Left renal pelvis (tissue), 4 donors: ENCODE data around the gene VPS13C. TPM values are rescaled to one million over a fixed set of nuclear protein-coding genes. Genes with fewer than 3 reads are reported as not detected.
A peak's percentile ranks its signal among the peaks of the same experiment; 100 is the strongest.

Experiments
- DNase-seq, 4 donors: peaks; one replicate each; pipeline ENCODE4 v3.0.0-alpha.2; 2013; ENCODE audit warnings: low read depth in 4 of 4, low spot score in 3 of 4
- polyA plus RNA-seq, 4 donors: library from polyadenylated mRNA; unstranded; fragments of 120-200 nt; gene quantifications; one replicate each; pipeline ENCODE4 v1.2.1, GENCODE V29; 2013; ENCODE audit not compliant: insufficient read length in 4 of 4

VPS13C gene
- polyA plus RNA-seq, 4 donors = 30.9 to 53.3 (median 42.4) TPM

DNA sequence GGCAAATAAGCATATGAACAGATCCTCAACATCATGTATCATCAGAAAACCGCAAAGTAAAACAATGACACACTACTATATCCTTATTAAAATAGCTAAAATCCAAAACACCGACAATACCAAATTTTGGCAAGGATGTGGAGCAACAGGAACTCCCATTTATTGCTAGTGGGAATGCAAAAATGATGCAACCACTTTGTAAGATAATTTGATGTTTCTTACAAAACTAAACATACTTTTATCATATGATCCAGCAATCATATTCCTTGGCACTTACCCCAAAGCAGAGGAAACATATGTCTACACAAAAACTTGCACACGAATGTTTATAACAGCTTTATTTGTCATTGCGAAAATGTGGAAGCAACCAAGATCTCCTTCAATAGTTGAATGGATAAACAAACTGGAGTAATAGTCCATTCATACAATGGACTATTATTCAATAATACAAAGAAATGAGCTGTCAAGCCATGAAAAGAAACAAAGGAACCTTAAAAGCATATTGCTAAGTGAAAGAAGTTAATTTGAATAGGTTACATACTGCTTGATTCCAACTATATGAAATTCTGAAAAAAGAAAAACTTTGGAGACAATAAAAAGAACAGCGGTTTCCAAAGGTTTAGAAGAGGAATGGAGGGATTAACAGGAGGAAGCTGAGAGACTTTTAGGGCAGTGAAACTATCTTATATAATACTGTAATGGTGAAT is 172.0 kb downstream of the VPS13C start:
- DNase-seq = no peak

DNA sequence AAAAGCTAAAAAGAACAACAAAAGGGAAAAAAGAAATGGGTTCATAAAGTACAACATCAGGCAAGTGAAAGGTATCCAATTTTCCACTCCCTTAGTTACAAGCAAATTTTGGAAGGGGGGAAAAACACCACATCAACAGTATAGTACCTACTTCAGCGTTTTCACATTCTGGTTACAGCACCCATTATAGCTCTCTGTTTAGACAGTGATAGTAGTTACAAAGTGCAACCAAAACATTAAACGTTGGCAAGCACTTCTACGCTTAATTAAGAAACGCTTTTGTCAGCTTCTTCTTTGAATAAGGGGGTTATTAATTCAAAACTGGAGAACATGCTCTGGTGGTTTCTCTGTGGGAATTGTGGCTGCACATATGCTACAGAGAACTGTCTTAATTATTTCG is 180.2 kb downstream of the VPS13C start:
- no peak for DNase-seq

DNA sequence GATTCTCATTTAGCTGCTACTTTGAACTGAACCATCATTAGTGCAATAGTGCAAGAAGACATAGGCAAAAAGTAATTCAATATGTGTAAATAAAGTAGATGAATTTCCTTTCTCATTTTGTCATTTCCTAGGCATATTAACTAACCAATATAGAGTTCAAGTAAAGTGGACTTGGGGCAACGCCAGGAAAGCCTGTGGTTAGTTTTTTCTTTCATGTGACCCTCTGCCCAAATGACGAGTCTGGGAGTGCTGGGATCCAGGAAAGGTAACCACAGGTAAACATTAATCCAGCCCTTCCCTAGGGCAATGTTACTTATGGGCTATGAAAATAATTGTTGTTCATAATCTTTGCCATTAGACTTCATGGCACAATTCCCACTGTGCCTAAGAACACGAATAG is 181.0 kb downstream of the VPS13C start:
- DNase-seq = peak in 2 of 4 donors; percentile 24 to 27

DNA sequence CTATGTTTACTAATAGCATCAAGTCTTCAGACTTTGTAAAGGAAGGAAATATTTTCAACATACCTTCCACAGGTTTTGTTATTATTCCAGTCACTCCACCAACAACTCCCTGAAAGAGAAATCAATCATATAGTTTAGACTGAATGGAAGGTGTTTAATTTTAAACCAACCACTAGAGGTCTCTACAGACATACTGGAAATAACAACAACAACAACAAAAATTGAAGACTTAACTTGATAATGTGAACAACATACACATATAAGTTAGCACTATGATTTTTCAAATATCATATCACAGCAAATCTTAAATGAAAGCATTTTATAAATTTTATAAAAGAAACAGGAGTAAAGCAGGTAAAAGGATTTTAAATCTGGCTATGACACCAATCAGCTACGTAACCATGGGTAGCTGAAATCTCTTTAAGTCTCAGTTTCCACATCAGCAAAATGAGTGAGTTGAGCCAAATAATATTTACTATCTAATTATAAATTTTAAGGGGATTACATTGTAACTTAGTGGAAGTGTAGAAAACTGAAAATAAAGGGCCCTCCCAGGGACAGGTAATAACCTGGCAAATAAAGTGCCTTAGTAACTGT is 188.2 kb downstream of the VPS13C start:
- no peak for DNase-seq

DNA sequence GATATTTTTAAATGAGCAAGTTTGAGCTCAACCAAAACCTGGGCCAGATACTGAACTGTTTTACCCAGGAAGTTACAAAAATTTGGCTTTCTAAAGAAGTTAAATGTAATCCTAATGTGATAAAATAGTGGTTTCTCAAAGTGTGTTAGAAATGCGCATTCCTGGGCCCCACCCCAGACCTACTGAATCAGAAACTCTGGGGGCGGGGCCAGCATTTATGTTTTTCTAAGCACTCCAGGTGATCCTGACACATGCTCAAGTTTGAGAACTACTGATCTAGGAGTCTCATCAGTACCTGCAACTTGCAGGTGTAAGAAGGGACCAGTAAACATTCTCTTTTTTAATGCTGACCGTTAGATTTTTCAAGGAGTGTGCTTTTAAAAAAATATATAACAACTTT is 190.6 kb downstream of the VPS13C start:
- no peak for DNase-seq

DNA sequence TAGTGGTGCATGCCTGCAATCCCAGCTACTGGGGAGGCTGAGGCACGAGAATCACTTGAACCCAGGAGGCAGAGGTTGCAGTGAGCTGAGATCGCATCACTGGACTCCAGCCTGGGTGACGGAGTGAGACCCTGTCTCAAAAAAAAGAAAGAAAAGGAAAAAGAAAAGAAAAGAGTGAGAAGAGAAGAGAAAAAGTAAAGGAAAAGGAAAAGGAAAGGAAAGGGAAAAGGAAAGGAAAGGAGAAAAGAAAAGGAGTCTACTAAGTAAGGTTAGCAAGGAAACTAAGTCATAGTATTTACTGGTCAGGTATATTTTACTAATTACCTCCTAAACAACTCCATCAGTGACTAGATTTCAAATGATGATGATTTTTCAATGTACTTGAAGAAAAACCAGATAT is 198.3 kb downstream of the VPS13C start:
- DNase-seq = no peak

DNA sequence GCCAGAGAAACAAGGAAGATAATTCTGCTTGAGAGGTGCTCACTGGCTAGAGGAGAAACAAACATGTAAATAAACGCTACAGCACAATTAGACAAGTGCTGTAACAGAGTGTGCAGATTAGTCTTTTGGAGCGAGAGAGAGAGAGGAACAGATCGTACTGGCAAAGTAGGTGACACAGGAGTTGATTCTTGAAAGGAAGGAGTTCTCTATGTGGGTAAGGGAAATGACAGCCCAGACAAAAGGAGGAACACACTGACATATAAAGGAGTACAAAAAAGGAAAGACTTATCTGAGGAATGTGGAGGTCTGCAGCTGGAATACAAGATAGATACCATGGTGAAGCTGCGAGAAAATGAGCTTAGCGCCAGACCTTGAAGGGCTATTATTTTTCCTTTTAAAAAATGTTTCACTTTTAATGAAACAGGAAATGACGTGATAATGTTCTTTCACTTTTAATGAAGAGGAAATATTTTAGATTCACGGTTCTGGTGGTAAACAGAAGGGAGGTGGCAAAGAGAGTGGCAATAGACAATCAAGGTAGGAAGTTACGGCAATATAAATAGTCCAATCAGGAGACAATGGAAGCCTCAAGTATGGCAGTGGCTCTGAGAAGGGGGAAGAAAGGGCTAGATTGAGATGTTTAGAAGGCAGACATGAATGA is 202.9 kb downstream of the VPS13C start:
- DNase-seq = no peak

DNA sequence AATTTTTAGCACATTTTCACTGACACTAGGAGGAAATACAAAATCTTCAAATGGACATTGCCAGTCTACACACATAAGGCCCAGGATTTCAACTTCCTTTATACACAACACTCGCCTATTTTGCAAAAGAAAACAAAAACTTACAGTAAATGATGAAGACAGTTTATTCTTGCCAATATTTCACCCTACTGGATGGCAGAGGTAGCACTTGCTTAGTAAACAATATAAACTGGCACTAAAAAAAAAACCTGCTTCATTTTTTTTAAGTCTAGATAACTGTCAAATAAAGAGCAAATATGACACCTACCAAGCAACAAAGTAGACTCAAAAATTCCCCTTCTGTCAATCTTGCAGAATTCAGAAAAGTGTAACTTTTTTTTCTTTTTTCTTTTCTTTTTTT is 204.0 kb downstream of the VPS13C start:
- no peak for DNase-seq

DNA sequence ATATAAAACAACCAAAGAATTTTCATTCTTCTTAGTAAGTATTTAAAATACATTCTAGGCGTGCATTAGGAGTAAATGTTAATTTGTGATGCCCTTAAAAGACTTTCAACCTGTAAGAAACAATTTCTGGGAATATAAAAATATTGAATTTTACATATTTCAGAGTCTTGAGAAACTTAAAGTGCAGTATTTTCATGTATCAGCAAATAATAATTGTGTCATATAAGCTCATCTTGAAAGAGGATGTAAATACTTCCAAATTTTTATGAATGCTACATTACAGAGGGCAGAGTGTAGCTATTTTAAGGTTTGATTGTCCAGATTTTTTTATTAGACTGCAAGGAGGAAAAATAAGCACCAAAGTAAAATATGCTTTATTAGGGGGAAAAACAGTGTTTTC is 207.1 kb downstream of the VPS13C start:
- DNase-seq = no peak

DNA sequence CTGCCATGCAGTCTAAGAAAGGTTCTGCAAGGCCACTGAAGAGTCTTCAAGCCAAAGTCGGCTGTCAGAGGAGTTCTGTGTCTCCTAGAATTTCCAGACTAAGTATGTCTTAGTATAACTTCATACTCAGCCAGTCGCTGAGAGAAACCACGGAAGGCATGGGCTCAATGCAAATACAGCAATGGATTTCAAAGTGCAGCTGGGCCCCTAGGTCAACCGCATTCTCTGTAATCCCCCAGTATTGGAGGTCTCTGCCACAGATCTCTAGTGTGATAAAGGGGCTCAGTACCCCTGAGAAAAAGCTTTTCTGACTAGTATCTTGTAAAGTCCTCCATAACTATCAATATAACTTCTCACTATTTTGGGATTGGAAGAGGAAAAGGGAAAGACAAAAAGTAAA is 208.3 kb downstream of the VPS13C start:
- no peak for DNase-seq

DNA sequence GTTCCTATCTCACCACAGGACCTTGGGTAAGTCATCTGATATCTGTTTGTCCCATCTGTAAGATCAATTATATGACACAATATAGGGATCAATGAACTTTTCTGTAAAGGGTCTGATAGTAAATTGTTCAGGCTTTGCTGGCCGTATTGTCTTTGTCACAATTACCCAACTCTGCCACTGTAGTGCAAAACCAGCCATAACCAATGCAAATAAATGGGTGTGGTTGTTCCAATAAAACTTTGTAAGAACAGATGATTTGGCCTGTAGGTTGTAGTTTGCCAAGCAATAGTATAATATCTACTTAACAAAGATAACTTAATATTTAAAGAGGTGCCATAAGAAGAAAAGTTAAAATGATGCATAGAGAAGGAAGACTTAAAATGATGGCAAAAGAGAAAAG is 210.8 kb downstream of the VPS13C start:
- no peak for DNase-seq

DNA sequence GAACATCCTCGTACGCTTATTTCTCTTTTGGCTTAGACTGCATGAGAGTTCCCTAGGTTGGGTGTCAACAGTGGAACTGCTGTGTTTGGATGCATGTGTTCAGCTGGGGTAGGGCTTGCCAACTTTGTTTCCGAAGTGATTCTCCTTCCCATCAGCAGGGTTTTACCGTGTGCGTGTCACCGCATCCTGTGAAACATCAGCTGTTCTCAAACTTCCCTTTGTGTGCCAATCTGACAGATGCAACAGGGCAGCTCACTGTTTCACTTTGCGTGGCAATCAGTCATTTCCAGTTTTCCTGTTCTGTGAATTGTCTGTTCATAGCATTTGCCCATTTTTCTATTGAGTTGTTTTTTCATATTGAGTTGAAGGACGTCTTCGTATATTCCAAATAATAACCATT is 218.8 kb downstream of the VPS13C start:
- no peak for DNase-seq

DNA sequence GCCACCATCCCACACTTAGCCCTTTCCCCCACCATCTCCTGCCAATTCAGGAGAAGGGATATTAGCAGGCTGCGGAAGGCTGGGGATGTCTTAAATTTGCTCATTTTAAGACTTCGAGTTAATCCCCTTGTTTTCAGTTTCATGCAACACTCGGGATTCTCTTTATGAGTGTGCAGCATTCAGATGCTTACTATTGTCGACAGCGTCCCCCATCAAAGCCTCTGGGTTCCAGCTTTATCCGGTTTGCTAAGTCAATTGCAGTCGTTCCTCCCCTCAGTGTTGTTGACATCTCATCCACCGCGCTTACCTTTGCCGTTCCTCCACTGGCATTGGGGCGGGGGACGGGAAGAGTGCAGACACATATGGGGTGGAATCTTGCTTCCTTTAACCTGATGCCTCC is 220.2 kb downstream of the VPS13C start:
- no peak for DNase-seq

DNA sequence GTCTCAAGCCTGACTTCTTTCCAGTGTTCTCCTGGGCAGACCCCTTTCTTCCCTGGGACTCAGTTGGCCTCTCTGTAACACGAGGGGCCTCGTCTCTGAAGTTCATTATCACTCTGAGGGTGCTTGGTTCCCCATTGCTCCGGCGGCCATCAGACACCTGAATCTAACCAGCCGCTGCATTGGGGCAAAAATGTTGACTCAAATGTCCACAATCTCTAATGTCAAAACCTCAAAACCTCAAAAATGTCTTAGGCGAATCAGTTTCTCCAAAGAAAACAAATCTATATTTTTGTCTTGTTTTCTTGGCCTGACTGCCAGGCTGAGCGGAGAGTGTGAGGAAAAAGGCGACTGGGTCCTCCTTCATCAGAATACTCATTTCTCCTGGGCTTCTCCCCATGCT is 220.7 kb downstream of the VPS13C start:
- no peak for DNase-seq

DNA sequence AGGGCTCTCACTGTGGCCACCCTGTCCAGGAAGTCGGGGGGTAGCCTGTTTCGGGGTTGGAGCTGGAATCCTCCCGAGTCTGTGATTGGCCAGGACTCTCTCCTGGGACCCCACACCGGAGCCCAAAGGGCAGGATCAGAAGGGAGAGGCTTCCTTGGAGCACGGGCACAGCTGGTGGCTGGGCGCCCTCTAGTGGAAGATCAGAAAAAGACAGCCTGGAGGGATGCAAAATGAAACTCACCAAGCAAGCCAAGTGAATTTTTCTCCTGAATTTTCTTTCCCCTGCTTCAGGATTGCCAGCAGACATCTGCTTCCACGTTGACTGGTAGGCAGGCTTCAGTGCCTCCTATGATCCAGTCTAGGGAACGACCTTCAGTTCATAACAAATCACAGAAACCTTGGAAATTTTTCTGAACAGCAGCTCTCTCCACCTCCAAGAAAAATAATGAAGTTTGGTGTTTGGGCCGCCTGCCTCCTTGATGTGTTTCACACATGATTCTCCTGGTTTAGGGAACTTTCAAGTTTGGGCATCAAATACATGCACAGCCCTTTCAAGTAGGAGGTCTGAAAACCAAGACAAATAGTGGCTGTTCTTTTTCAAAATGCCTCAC is 224.6 kb downstream of the VPS13C start:
- DNase-seq = peak; percentile 22 to 42 (median 33)

DNA sequence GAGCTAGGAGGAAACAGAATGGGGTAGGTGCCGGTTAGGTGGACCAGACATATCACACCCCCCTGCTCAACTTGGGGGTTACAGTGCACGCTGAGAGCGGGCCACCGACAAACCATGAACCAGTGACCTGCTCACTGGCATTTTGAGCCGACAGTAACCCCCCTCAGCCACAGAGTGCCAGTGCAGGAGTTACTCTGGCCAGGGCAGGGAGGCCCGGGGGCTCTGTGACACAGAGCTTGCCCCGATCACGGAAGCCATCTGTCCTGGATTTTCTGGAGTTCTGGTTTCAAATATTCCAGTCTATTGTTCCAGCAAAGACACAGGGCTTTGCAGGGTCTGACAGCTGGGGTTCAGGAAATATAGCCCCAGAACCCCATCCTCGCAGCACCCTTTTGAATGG is 225.2 kb downstream of the VPS13C start:
- no peak for DNase-seq

DNA sequence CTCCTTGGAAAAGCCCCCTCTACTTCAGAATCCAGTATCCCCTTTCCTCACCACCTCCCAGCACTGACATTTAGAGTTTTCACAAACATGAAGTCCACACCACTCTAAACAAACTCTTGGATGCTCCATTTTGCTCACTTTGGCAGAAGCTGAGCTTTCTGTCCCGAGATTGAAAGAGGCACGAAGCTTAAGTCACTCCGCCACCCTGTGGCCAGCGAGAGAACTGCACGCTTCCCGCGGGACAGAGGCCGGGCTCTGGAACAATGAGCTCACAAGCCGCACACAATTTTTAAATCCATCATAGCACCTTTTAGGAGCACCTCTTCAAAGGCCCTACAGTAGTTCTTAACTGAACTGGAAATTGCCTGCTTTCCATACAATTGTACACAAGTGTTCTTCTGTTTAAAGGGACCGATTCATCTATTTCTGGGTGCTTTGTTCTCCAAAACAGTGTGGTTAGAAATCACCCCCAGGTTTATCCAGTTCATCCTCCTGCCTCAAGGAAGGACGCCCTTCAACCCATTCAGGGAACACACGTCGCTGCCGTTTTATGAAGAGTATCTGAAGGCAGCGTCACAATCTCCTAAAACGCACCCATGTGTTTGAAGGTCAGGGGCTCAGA is 226.1 kb downstream of the VPS13C start:
- peak; percentile 47 to 62 (median 61) for DNase-seq

DNA sequence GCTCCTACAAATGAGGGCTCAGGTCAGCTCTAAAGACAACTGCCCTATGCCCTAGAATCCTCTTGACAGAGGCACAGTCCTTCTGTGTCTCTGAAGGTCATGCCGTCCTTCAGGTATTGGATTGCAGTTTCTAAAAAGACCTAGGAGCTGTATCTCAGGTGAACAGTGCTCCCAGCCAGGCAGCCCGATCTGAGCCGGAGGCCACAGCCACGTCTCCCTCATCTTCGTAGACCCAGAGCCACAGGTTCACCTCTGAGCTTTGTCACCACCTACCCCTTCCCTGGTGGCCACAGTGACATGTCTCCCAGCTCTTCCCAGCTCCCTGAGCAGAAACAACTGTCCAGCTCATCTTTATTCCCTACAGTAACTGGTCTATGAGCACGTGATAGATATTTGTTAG is 228.0 kb downstream of the VPS13C start:
- no peak for DNase-seq

DNA sequence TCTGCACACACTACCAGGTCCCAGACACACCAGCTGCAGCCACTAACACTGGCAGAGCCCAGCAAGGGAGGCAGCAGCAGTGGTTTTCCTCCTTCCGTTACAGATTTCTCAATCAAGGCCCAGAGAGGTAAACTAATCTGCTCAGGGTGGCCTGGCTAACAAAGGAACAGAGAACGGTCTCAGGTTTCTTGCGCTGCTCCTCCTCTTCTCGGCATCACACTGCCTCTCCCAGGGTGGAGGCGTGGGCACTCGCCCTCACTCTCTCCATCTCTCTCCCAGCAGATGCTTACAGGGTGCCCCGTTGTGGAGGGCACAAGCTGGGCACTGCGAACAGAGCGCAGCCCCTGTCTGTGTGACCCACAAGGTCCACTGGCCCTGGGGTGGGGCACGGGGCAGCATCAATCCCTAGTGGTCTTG is 228.7 kb downstream of the VPS13C start:
- DNase-seq = no peak

DNA sequence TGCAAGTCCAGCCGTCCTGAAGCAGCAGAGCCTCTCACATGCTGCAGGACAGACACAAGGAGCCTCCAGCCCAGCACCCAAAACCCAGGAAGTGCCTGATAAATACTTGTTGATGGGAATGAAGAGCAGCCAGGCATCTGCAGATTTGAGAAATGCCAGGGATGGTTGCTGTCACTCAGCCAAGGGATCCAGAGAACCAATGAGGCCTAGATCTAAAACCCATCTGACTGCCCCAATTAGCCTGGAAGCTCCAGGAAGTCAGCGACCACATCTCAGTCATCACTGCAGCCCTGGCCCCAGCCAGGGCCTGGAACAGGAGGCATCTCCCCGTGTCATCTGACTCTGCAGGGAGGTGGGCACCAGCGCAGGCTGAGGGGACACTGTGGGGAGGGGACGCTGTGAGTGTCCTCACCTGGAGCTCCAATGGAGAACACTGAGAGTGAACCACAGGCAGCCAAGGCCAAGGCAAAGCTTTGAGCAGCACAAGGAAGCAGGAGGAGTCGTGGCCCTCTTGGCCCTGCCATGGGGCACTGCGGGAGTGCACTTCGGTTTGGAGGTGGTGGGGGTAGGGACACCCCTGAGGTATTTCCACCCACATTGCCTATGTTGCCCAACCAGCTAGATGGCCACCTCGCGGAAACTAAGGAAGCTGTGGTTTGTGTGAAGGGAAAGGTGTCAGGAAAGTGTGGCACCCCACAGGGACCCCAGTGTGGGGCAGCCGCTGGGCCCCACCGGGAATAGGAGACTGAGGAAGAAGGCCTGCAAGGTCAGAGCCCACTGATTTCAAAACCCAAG is 229.5 kb downstream of the VPS13C start:
- DNase-seq = no peak

DNA sequence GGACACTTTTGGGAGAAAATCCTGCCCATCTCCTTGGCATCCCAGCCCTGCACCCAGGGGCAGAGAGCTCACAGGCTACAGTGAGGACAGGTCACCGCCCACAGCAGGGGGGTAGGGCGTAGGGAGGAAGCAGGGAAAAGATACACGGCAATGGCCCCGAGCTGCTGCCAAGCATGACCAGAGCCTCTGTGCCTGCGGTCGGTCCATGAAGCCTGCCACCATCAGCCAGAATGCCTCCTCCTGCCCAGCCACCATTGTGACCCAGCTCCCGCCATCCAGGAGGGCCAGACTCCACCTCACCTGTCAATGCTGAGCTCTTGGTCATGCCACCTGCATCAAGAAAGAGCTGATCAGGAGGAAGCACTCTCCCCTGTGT is 230.7 kb downstream of the VPS13C start:
- DNase-seq = no peak
